ENCODE results near the gene ANKRD28. TPM values are rescaled to one million over a fixed set of nuclear protein-coding genes. Genes with fewer than 3 reads are reported as not detected.

ANKRD28 gene
- total RNA-seq, 1 donor from 2014 or later, result 105 TPM

- DNase-seq, result no peak
These were observed 74.7 kb downstream of the ANKRD28 start for GRCh38 chr3:15722877-15723623.

GRCh38 chr3:15716178-15716577 lies 81.6 kb downstream of the ANKRD28 start:
- DNase-seq, result no peak

GRCh38 chr3:15714448-15714847 lies 83.3 kb downstream of the ANKRD28 start:
- no peak for DNase-seq

- no peak for DNase-seq
These were observed 84.4 kb downstream of the ANKRD28 start for GRCh38 chr3:15713364-15713763.

- DNase-seq, result no peak
These were observed 86.5 kb downstream of the ANKRD28 start for GRCh38 chr3:15711281-15711680.

GRCh38 chr3:15708882-15709677 lies 88.7 kb downstream of the ANKRD28 start:
- DNase-seq, result no peak

GRCh38 chr3:15707779-15708178 lies 90.0 kb downstream of the ANKRD28 start:
- DNase-seq, result no peak

- no peak for DNase-seq
These were observed 94.4 kb downstream of the ANKRD28 start for GRCh38 chr3:15703346-15703745.

- DNase-seq, result no peak
These were observed 103.2 kb downstream of the ANKRD28 start for GRCh38 chr3:15694628-15695027.

- DNase-seq, result no peak
These were observed 104.4 kb downstream of the ANKRD28 start for GRCh38 chr3:15693355-15693754.

- no peak for DNase-seq
These were observed 107.0 kb downstream of the ANKRD28 start for GRCh38 chr3:15690748-15691147.

GRCh38 chr3:15690230-15690629 lies 107.5 kb downstream of the ANKRD28 start:
- no peak for DNase-seq

- no peak for DNase-seq
These were observed 111.9 kb downstream of the ANKRD28 start for GRCh38 chr3:15685927-15686326.

GRCh38 chr3:15683253-15683652 lies 114.5 kb downstream of the ANKRD28 start:
- no peak for DNase-seq

GRCh38 chr3:15682561-15683185 lies 115.1 kb downstream of the ANKRD28 start:
- no peak for DNase-seq

GRCh38 chr3:15681668-15682067 lies 116.1 kb downstream of the ANKRD28 start:
- DNase-seq, result no peak

GRCh38 chr3:15679306-15679705 lies 118.5 kb downstream of the ANKRD28 start:
- no peak for DNase-seq

GRCh38 chr3:15676259-15676658 lies 121.5 kb downstream of the ANKRD28 start:
- DNase-seq, result no peak

GRCh38 chr3:15673536-15673935 lies 124.2 kb downstream of the ANKRD28 start:
- DNase-seq, result no peak

GRCh38 chr3:15667484-15667883 lies 130.3 kb downstream of the ANKRD28 start:
- no peak for DNase-seq

GRCh38 chr3:15666277-15666676 lies 131.5 kb downstream of the ANKRD28 start:
- no peak for DNase-seq

GRCh38 chr3:15665510-15666150 lies 132.1 kb downstream of the ANKRD28 start:
- no peak for DNase-seq

GRCh38 chr3:15664144-15664543 lies 133.6 kb downstream of the ANKRD28 start:
- no peak for DNase-seq

All from occipital lobe (tissue), 2 donors.